Stimulated activated CD8-positive, alpha-beta memory T cell treated with anti-CD3 and anti-CD28 coated beads, Interleukin-7, amount 100 ng/mL, for 1 hour (primary cell): ENCODE results near the gene CRELD2.
"Not testable (repeated sequence)": the region's sequence is repeated elsewhere in the genome, so short reads cannot be mapped to it uniquely, and the experiment has no call there.

Experiments
- DNase-seq, 2 donors: peaks; one replicate each; pipeline ENCODE4 v3.0.0-alpha.2; 2020; ENCODE audit warnings: low read depth in 2 of 2

CRELD2 gene

GRCh38 chr22:49945042-49945794, 26.8 kb downstream of the CRELD2 start:
- DNase-seq: not testable (repeated sequence)

GRCh38 chr22:49946612-49947295, 28.3 kb downstream of the CRELD2 start:
- DNase-seq: no peak

DNA sequence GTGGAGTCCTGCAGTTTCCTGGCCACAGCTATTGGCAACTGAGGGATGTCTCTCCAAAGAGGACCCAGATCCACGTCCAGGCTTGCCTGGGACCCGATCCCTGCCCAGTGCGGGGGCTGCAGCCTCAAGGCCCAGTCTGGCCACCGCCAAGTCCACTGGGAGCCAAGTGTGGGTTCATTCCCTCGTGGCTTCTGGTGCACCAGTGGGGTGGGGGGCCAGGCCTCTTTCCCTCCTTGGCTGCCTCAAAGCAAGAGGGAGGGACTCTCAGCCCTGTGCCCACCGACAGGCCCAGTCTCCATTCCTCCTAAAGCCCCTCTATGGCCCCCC, 28.8 kb downstream of the CRELD2 start:
- no peak for DNase-seq

DNA sequence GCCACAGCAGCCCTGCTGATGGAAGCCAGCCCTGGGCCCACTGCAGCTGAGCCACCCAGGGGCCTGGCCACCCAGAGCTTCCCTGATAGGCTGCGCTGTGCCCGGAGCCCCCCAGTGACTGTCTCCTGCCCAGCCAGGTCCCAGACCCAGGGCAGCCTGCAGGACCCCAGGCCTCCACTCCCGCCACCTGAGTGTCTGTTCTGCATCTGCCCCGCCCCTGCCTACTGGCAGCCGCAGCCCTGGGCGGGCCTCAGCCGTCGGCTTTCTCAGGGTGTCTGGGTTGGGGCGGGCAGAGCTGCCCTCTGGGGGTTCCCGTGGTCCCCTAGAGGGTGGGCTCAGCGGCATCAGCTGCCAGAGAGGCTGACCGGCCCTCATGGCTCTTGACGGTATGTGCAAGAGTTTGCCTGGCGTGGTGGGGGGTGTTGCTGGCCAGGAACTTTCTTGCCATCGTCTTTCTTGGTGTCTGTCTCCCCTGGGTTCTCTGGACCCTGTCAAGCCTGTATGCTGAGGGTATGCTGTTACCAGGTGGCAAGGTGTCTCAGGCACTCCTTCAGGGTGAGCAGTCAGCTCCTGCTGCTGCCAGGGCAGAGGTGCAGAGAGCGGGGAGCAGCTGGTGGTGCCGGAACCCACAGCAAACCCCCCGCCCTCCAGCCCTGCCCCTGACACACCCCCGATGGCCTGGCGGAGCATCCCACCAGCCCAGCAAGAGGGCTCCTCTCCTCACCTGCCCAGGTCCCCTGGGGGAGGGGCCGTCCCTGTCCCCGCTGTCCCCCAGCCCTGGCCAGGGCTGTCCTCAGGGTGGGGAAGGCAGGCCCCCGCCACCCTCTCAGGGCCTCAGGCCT, 29.9 kb downstream of the CRELD2 start:
- DNase-seq: no peak

GRCh38 chr22:49948958-49949913, 30.8 kb downstream of the CRELD2 start:
- DNase-seq: no peak

DNA sequence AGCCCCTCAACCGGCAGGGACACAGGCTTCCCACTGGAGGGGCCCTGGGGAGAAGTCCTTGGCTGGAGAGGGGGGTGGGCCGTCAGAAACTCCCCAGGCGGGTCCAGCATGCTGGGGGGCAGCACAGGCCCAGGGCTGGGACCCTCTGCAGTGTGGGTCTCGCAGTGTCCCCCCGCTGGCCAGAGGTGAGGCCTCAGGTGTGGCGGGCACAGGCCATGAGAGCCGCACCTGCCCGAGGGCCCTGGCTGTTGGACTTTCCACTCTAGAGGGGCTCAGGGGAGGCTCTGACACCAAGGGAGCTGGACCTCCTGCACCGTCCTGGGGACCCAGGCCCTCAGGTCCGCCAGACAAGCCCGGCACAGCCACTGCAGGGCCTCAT, 31.5 kb downstream of the CRELD2 start:
- no peak for DNase-seq

- no peak for DNase-seq
These were observed 32.1 kb downstream of the CRELD2 start for GRCh38 chr22:49950396-49950994.

- DNase-seq: no peak
These were observed 32.7 kb downstream of the CRELD2 start for GRCh38 chr22:49951000-49951677.

GRCh38 chr22:49951678-49951985, 33.2 kb downstream of the CRELD2 start:
- no peak for DNase-seq

DNA sequence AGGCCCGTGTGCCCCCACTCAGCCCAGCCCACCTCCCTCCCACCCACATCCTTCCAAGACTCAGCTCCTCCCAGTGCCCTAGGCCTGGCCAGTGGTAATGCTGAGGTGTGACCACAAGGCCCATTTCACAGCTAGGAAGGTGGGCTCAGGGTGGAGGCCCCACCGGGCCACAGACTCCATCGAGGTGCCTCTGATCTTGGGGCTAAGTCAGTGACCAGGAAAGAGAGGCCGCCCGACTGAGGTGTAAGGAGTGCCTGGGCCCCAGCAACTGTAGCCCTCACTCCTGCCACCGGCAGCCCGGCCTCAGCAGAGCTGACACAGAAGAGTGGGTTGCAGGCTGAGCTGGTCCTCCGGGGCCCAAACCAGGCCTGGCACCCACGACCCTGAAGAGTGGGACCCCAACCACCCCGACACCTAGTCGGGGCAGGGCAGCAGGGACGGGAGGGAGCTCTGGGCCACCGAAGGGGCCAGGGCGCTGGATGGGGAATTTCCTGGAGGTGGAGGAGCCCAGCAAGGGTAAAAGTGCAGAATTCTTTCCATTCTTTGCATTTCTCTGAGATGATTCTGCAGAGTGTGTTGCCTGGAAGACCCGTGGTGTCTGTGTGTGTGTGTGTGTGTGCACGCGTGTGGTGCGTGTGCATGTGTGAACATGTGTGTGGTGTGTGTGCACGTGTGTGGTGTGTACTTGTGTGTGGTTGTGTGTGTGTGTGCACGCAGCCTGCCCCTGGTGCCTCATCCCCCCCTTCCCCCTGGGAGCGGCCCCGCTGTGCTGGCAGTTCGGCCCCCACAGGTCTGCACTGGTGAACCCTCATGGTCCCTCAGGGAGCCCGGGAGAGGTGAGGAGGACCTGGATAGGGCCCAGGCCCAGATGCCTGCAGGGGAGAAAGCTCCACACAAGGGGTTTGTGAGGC, 33.8 kb downstream of the CRELD2 start:
- no peak for DNase-seq

GRCh38 chr22:49953027-49953679, 34.7 kb downstream of the CRELD2 start:
- no peak for DNase-seq

DNA sequence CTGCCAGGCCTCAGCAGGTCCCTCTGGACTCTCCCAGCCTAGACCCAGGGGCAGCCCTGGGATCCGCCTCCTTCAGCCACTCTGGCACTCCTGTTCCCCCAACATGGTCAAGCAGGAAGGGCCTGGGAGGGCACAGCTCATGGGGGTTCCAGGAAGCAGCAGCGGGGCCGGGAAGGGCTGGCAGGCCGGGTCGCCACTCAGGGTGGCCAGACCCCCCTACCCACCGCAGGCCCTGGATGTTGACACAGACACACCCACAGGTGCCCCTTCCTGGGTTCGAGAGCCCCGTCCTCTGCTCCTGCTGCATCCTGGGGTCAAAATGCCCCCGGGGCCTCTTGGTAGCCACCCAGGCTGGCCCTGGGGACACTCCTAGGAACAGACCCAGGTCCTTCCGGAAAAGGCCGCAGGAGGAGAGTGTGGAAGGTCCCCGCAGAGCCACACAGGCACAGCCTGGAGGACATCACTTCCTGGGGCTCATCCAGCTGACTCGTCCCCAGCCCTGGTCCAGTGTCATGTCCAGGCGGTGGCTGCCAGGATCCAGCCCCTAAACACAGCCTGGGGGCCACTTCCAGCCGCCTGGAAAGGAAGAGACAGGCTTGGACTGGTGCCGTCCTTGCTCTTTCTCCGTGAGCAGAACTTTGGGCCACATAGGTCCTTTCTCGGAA, 35.4 kb downstream of the CRELD2 start:
- no peak for DNase-seq

DNA sequence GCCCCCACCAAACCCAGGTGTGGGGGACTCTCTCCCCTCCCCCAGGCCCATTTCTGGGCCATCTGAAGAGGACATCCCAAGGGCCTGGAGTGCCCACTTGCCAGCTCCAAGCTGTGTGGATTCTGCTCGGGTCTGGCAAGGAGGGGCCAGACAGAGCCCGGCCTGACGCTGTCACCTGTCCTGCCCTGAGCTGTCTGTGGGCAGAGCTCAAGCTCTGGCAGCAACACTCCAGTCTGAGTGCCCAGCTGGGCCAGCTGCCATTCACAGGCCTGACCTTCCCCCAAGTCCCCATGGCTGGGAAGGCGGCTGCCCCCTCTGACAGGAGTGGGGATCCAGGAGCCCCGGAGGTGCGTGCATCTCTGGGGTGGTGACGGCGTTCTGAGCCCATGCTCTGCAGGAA, 35.9 kb downstream of the CRELD2 start:
- DNase-seq: no peak

GRCh38 chr22:49954991-49955580, 36.7 kb downstream of the CRELD2 start:
- DNase-seq: no peak

DNA sequence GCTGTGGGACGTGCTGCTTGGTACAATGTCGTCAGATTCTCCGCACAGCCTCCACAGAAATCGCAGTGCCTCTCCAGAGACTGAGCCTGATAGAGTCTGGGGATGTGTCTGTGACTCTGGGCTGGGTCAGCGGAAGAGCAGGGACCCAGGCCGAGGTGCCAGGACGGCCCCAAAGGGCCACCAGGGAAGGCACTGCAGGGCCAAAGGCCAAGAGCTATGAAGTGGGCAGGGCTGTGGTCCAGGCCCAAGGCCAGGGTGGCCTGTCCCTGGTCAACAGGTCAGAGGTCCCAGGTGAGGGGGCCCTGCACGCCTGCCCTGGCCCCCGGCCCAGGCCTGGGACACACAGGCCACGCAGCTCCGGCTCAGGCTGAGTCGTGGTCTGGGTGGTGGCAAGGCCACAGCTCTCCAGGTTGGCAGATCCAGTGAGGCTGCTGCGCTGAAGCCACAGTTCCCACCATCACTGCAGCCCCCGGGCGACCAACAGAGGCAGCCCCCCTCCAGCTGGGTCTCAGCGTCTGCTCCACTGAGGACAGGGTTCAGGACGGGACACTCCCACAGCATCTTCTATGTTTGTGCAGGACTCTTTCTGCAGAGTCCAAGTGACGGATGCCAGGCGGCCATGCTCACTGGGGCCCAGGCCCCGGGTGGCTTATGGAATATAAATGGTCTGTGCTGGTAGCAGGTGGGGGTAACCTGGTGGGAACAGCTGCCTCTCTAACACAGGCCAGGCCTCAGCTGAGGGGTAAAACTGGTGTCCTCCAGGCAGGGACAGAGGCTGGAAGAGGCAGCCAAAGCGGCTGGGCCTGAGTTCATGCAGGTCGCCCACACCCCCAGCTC, 37.4 kb downstream of the CRELD2 start:
- DNase-seq: no peak

GRCh38 chr22:49956418-49956770, 38.0 kb downstream of the CRELD2 start:
- DNase-seq: no peak
